ENCODE data around the gene F13A1. TPM values are rescaled to one million over a fixed set of nuclear protein-coding genes. Genes with fewer than 3 reads are reported as not detected.

F13A1 gene
- total RNA-seq, 1 donor from 2014 or later: 187 TPM

DNA sequence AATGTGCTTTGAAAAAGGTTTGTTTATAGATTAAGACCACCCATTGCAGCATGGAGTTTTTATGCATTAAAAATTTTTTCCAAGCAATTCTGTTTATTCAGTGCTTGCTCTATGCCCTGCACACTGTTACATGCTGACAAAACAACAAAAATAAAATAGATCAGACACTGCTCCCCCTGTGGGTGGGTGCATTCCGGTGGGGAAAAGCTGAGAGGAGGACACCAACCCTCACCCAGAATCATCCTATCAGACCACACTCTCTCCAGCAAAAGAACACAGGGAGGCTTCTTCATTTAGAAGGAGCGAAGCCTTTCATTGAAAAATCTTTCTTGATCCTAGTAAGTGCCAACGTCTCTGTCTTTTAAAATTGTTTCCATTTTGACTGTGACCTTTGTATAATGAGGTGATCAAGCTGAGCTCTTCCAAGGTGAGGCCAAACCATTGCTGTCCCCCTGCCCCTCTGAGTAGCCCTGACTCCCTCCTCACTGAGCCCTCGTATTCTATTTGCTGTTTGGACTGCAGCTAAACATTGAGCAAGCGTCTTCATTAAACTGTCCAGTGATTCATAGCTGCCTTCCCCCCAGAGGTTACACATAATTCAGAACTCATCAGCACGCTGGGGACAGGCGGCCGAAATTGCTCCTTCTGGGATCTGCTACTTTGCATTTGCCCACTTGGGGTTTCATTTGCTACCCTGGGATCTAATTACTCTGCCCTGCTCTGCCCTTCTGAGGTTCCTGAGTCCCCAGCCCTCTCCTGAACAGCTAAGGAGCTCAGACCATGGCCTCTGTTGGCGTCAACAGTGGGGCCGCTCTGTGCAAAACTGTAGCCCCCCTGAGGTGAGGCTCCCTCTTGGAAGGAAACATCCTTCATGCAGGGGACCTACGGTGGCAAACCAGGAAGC is 102.4 kb downstream of the F13A1 start:
- ATAC-seq: peak in 1 of 2 donors; percentile 39
- H3K27ac ChIP-seq: no peak overlapping the region
- H3K9me3 ChIP-seq: no peaks in the 10 kb centered on the region
- H3K27me3 ChIP-seq (ENCODE audit: low read depth): no peaks in the 10 kb centered on the region
- H3K4me1 ChIP-seq: no peaks in the 10 kb centered on the region
- H3K36me3 ChIP-seq: no peaks in the 10 kb centered on the region
- TF ChIP-seq, protein P1, sequence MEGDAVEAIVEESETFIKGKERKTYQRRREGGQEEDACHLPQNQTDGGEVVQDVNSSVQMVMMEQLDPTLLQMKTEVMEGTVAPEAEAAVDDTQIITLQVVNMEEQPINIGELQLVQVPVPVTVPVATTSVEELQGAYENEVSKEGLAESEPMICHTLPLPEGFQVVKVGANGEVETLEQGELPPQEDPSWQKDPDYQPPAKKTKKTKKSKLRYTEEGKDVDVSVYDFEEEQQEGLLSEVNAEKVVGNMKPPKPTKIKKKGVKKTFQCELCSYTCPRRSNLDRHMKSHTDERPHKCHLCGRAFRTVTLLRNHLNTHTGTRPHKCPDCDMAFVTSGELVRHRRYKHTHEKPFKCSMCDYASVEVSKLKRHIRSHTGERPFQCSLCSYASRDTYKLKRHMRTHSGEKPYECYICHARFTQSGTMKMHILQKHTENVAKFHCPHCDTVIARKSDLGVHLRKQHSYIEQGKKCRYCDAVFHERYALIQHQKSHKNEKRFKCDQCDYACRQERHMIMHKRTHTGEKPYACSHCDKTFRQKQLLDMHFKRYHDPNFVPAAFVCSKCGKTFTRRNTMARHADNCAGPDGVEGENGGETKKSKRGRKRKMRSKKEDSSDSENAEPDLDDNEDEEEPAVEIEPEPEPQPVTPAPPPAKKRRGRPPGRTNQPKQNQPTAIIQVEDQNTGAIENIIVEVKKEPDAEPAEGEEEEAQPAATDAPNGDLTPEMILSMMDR (IDR thresholded peaks at IDR 0.05): no peak
- intact Hi-C loops (cut with DNase I): no loop called here
- no peak overlapping the region for H3K4me3 ChIP-seq
- no peak for DNase-seq

DNA sequence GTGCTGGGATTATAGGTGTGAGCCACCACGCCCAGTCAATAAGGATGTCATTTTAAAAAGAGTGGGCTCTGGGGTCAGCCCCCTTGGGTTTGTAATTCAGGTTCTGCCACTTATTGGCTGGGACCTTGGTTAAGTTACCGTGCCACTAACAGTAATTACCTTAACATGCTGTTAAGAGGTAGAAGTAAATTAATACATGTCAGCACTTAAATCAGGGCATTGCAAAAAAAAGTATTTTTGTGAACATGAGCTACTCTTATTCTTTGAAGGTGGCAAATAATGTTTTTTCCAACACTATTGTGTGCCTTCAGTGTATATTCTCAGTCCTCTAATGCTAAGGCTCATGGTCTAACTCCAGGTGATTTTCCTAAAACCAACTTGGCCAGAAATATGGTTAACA is 109.5 kb downstream of the F13A1 start:
- no peak for ATAC-seq
- Histone ChIP-seq H3K9me3 (no peaks in the 10 kb centered on the region), H3K36me3 (no peaks in the 10 kb centered on the region), H3K27me3 (ENCODE audit: low read depth) (no peaks in the 10 kb centered on the region), H3K4me3 (no peak overlapping the region), H3K4me1 (no peaks in the 10 kb centered on the region), H3K27ac (no peak overlapping the region)
- TF ChIP-seq, protein P1 (IDR thresholded peaks at IDR 0.05): no peak
- intact Hi-C loops (cut with DNase I): no loop called here
- no peak for DNase-seq

DNA sequence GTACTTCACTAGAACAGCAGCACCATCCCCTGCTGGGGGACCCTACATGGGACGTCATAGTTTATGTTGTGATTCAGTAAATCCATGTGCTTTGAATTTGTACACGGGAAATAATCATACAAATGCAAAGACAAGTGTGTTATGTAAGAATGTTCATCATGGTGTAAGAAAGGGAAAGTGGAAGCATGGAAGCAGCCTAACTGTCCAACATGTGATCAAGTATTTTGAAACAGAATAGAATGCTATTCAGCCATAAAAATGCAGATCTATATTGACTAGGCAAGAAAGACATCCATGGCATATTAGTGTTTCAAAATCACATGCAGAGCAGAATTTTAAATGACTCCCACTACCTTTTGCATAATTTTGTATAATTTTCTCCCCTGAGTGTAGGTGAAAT is 117.6 kb downstream of the F13A1 start:
- Histone ChIP-seq H3K4me3 (no peak overlapping the region), H3K27ac (no peak overlapping the region), H3K9me3 (no peaks in the 10 kb centered on the region), H3K36me3 (no peaks in the 10 kb centered on the region), H3K4me1 (no peaks in the 10 kb centered on the region), H3K27me3 (ENCODE audit: low read depth) (no peaks in the 10 kb centered on the region)
- intact Hi-C loops (cut with DNase I): no loop called here
- ATAC-seq (no peak), DNase-seq (no peak)
- TF ChIP-seq, protein P1 (IDR thresholded peaks at IDR 0.05): no peak

DNA sequence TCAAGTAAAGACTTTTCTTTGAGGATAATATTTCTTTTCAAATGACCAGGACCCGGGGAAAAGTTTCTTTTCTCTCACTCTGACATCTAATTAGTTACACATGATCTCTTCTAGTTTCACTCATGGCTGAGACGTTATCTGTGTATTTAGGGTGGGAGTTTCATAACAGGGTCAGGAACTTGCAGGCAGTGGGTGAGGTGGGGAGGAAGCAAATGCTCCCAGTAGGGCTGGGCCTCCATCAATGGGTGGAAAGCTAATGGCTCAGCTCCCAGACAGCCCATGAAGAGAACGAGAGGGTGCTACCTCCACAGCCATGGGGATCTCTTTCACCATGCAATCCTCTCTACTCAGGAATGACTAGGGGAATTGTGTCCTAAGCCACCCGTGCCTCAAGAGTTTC is 119.3 kb downstream of the F13A1 start:
- ATAC-seq: no peak

DNA sequence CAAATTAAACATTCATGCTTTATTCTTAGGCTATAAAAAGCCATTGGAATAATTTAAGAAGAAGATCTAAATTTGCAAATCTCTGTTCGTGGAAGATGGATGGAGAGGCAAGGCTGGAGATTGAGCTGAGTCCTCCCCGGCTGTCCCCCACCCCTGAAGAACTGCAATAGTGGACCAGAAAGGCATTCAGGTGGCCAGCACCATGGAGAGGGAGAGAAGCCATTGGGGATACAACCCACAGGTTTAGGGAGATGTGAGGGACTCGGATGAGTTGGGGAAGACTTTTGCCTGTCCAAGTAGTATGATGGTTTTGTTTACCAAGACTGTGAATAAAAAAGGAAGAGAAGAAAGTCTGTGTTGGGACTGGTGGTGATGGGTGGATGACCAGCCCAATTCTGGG is 120.8 kb downstream of the F13A1 start:
- Histone ChIP-seq H3K36me3 (no peaks in the 10 kb centered on the region), H3K4me3 (no peak overlapping the region), H3K27me3 (ENCODE audit: low read depth) (no peaks in the 10 kb centered on the region), H3K27ac (no peak overlapping the region), H3K9me3 (no peaks in the 10 kb centered on the region), H3K4me1 (no peaks in the 10 kb centered on the region)
- intact Hi-C loops (cut with DNase I): no loop called here
- TF ChIP-seq, protein P1 (IDR thresholded peaks at IDR 0.05): no peak
- DNase-seq (no peak), ATAC-seq (no peak)

More for the DNA sequence above, 119.3 kb downstream of the F13A1 start:
- no peak for DNase-seq
- no peaks in the 10 kb centered on the region for H3K36me3 ChIP-seq
- TF ChIP-seq, protein P1 (IDR thresholded peaks at IDR 0.05): no peak
- H3K27ac ChIP-seq: no peak overlapping the region
- H3K27me3 ChIP-seq (ENCODE audit: low read depth): no peaks in the 10 kb centered on the region
- H3K4me1 ChIP-seq: no peaks in the 10 kb centered on the region
- no peak overlapping the region for H3K4me3 ChIP-seq
- no peaks in the 10 kb centered on the region for H3K9me3 ChIP-seq
- intact Hi-C loops (cut with DNase I): no loop called here

All from lower lobe of right lung (tissue), 2 donors.